GM18868 (cell line): Measurements from ENCODE around the gene CAMK1D.

ENCODE experiments used
- ATAC-seq: cut with Tn5 transposase; IDR thresholded peaks from one replicate; pipeline ENCODE4 v1.9.1; 2021; ENCODE audit warnings: mild to moderate bottlenecking, moderate library complexity; ENCODE audit not compliant: unreplicated experiment

Gene CAMK1D

GRCh38 chr10:12510984-12511383 lies 161.6 kb downstream of the CAMK1D start:
- ATAC-seq: no peak

GRCh38 chr10:12511651-12512050 lies 162.3 kb downstream of the CAMK1D start:
- no peak for ATAC-seq

- ATAC-seq: no peak
These were observed 163.1 kb downstream of the CAMK1D start for GRCh38 chr10:12512332-12513002.

GRCh38 chr10:12513003-12513365 lies 163.6 kb downstream of the CAMK1D start:
- no peak for ATAC-seq

- no peak for ATAC-seq
These were observed 164.7 kb downstream of the CAMK1D start for GRCh38 chr10:12513775-12514673.

DNA sequence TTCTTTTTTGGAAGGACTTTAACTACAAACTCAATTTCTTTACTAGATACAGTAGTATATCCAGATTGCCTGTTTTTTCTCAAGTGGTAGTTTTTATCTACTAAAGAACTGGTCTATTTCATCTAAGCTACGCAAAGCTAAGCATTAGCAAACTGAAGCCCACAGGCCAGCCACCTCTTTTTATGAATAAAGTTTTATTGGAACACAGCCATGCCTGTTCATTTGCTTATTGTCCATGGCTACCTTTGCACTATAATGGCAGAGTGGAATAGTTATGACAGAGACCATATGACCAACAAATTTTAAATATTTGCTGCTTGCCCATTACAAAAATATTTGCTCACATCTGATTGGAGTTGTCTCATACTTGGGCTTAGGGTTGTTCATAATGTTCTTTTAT lies 168.7 kb downstream of the CAMK1D start:
- ATAC-seq: no peak

DNA sequence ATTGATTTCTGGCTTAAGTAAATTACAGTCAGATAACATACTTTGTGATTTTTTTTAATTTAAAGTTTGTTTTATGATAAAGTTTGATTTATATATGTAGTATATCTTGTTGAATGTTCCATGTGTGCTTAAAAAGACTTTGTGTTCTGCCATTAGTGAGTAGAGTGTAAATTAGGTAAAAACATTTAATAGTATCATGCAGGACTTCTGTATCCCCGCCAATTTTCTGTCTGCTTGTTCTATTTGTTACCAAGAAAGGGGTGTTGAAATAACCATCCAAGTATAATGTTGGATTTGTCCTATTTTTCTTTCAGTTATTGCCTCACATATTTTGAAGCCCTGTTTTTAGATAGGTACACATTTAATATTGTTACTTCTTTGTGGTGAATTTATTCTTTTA lies 172.1 kb downstream of the CAMK1D start:
- ATAC-seq: no peak

- no peak for ATAC-seq
These were observed 177.0 kb downstream of the CAMK1D start for GRCh38 chr10:12526311-12526710.

DNA sequence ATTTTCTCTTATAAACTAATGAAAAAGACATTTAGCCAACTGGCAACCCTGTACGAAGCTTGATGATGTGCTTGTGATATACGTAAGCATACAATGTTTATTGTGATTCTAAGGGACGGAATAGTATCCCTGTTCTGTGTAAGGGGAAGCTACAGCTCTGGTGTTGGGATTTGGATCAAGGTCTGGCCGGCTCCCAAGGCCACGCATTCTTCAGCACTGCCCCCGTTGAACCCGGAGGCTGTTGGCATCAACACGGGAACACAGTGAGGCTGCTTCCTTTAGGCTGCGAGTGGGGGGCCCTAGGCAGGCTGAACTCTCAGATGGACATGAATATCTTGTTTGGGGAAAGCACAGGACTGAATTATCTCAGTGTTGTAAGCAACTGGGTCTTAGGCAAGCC lies 180.6 kb downstream of the CAMK1D start:
- no peak for ATAC-seq

- no peak for ATAC-seq
These were observed 182.2 kb downstream of the CAMK1D start for GRCh38 chr10:12531305-12532220.

DNA sequence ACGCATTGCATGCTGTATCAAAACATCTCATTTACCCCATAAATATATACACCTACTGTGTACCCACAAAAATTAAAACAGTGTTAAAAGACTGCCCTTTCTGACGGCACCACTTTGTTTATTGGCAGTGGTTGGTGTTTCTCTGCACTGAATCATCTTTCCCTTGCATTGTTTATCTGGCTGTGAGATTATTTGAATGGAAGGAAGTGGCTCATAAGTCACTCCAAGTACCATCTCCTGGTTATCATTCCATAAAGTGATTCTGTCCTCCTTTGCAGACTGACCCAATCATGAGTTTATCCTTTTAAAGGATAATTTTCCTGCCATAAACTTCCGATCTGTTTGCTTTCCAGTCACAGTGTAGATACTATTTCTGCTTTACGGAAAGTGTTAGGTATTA lies 183.8 kb downstream of the CAMK1D start:
- ATAC-seq: no peak

- ATAC-seq: no peak
These were observed 184.4 kb downstream of the CAMK1D start for GRCh38 chr10:12533723-12534122.

DNA sequence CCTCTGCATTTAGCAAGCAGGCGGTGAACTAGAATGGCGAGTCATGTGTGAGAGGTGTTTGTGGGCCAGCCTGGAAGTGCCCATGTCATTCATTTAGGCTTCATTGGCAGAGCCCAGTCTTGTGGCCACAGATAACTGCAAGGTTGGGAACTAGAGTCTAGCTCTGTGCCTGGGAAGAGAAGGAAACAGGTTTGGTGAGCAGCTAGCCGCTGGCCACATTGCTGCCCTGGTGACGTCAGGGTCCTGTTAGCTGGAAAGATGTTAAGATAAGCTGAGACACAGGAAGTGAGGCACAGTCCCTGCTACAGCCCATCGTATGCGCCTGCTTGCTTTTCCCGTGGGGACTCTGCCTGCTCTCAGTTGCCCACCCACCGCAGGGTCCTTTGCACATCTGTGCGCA lies 185.5 kb downstream of the CAMK1D start:
- no peak for ATAC-seq

GRCh38 chr10:12535656-12536055 lies 186.3 kb downstream of the CAMK1D start:
- ATAC-seq: no peak

DNA sequence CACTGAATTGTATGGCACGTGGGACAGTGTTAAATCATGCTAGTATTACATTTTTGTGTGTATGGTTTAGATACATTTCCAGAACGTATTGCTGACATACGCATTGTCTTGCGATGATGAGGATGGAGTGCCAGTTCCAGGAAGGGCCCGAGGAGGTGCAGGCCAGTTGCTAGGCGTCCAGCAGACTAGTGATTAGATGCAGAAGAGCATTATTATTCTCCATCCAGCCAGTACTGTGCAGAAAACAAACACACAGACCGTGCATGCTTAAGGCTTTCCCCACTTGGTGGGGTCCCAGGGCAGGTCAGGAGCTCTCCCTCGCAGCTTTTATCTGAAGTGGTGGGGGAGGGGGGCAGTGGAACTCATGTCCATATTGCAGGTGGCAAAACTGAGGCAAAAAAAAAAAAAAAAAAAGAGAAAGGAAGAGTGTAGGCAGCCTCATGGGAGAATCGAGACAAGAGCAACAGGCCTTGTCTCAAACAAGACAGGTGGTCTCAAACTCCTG lies 189.2 kb downstream of the CAMK1D start:
- no peak for ATAC-seq

DNA sequence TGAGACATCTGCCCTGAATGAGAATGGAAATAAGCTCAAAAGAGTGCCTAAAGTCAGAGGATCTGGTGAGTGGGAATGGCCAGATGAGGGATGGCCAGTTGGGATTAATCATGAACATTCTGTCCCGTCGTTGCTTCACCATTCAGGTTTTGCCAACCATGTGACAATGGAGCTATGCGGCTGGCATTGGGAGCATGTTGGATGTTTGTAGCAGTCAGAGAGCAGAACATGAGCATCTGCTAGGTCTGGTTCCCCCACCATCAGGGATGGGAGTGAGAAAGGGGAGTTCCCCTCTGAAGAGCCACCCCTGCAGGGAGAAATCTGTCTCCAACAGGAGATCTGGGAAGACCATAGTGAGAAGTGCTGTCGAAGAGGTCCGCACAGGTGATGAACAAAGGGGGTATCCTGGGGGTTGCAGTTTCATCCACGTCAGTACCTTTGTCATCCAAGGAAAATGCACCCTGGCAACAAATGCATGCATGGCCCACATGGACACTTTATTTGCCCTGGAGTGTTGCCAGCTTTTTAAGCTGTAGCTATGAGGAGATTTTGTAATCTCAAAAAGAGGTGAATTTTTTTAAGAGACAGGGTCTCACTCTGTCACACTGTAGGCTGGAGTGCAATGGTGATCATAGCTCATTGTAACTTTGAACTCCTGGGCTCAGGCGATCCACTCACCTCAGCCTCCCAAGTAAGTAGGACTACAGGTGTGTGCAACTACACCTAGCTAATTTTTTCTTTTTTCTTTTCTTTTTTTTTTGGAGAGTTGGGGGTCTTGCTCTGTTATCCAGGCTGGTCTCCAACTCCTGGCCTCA lies 190.2 kb downstream of the CAMK1D start:
- no peak for ATAC-seq

DNA sequence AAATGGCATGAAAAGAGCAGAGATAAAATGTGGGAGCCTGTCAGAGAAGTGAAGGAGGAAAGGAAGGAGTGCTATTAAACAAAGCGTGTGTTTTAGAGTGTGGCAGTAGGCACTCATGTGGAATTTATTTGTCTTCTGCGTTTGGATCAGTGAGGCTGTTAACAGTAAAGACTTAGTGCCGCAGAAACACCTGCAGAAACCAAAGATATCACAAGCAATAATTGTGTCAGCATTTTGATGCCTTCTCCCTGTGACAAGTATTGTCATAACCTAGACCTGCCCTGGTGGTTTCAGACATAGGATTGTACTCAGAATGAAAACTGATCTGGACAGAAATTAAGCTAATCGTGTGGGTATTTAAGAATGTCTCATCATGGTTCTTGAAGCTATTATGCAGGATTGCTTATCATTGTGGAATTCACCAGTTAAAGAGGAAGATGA lies 191.0 kb downstream of the CAMK1D start:
- no peak for ATAC-seq

DNA sequence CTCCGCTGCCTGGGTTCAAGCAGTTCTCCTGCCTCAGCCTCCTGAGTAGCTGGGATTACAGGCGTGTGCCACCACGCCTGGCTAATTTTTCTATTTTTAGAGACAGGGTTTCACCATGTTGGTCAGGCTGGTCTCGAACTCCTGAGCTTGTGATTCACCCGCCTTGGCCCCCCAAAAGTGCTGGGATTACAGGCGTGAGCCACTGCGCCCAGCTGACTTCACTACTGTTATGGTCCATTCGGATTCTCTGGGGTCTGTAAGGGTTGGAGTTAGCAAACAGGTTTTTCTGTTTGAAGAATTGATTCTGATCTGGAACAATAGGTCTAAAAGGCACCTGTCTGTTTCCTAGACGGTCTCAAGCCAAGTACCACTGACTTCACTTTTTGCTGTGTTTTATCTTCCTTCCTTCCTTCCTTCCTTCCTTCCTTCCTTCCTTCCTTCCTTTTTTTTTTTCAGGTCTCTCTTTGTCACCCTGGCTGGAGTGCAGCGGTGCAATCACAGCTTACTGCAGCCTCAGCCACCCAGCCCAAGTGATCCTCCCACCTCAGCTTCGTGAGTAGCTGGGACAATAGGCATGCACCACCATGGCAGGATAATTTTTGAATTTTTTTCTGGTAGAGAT lies 192.2 kb downstream of the CAMK1D start:
- ATAC-seq: no peak

DNA sequence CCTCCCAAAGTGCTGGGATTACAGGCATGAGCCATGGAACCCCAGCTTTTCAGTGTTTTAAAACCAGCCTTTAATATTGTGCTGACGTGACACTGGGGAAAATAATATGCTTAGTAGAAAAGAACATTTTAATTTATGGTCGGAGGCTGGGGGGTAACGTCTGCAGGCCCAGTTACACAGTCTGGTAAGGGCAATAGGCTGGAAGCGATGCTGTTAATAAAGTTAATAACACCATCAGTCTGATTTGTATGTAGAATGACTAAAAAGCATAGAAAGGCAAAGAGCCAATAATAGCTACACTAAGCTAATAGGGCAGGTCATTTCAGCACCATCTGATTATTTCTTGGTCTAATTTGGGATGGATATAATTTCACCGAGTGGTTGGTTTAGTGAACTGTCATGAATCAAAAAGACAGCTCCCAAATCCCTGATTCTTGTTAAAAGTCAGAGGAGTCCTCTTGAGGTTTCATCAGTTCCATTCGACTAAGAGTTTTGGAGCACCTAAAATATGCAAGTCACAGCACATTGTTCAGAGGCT lies 192.9 kb downstream of the CAMK1D start:
- no peak for ATAC-seq

- no peak for ATAC-seq
These were observed 194.2 kb downstream of the CAMK1D start for GRCh38 chr10:12543589-12543988.
